ENCODE measurements around the gene GGA2. TPM values are rescaled to one million over a fixed set of nuclear protein-coding genes. Genes with fewer than 3 reads are reported as not detected.
A peak's percentile ranks its signal among the peaks of the same experiment; 100 is the strongest.

GGA2 gene
- total RNA-seq, 2 experiments from 2014 or later = 73.3 to 75.1 TPM

GRCh38 chr16:23509441-23509754 lies 896 bp downstream of the GGA2 start:
- no peak for DNase-seq
- intact Hi-C loops (cut with micrococcal nuclease) = loop anchor here (10.0 kb wide), 2 partner anchors 135 to 165 kb away; partner anchors contain the start of genes DCTN5, PALB2 and PLK1
- no peaks in the 10 kb centered on the region for H3K9me3 Mint-ChIP-seq
- H3K4me3 Mint-ChIP-seq = peak overlapping the region; percentile 84
- H3K27me3 Mint-ChIP-seq = no peaks in the 10 kb centered on the region
- POLR2A ChIA-PET = interaction anchor here (1.1 to 1.5 kb wide), 2 partner anchors 37 to 48 kb away, joined by 3 to 5 read pairs; partner anchors contain the start of genes EARS2 and UBFD1
- peaks cover 14% of the 10 kb centered on the region for H3K36me3 Mint-ChIP-seq
- no peak overlapping the region for H3K27ac Mint-ChIP-seq
- CTCF ChIA-PET = interaction anchor here (1.0 kb wide), 1 partner anchor 90 kb away, joined by 3 read pairs; no protein-coding TSS in a partner anchor
- H3K4me1 Mint-ChIP-seq (ENCODE audit: low read depth) = peaks cover 58% of the 10 kb centered on the region

- Mint-ChIP-seq H3K4me3 (peak overlapping the region; percentile 84), H3K36me3 (peaks cover 14% of the 10 kb centered on the region), H3K4me1 (ENCODE audit: low read depth) (peaks cover 58% of the 10 kb centered on the region), H3K9me3 (no peaks in the 10 kb centered on the region), H3K27me3 (no peaks in the 10 kb centered on the region), H3K27ac (no peak overlapping the region)
- no peak for DNase-seq
- intact Hi-C loops (cut with micrococcal nuclease) = loop anchor here (10.0 kb wide), 2 partner anchors 136 to 166 kb away; partner anchors contain the start of genes DCTN5, PALB2 and PLK1
- CTCF ChIA-PET = interaction anchor here (0.6 kb wide), 2 partner anchors 9 to 1160 kb away, joined by 3 read pairs; no protein-coding TSS in a partner anchor
- POLR2A ChIA-PET = interaction anchor here (1.1 to 1.5 kb wide), 2 partner anchors 37 to 49 kb away, joined by 3 to 5 read pairs; partner anchors contain the start of genes EARS2 and UBFD1
These were observed 1.5 kb downstream of the GGA2 start for GRCh38 chr16:23508589-23509440.

GRCh38 chr16:23506606-23506994 lies 3.7 kb downstream of the GGA2 start:
- H3K4me1 Mint-ChIP-seq (ENCODE audit: low read depth) = peaks cover 72% of the 10 kb centered on the region
- POLR2A ChIA-PET = interaction anchor here (1.0 kb wide), 1 partner anchor 51 kb away, joined by 3 read pairs; the partner anchor contains the start of genes EARS2 and UBFD1

GRCh38 chr16:23505671-23506605 lies 4.4 kb downstream of the GGA2 start:
- ChIA-PET POLR2A (interaction anchor here (1.0 kb wide), 1 partner anchor 51 kb away, joined by 3 read pairs; the partner anchor contains the start of genes EARS2 and UBFD1), CTCF (interaction anchor here (0.7 to 1.4 kb wide), 6 partner anchors 15 to 91 kb away, joined by 3 to 4 read pairs (median 3); partner anchors contain the start of genes NDUFAB1 and UBFD1)
- no peak overlapping the region for H3K4me3 Mint-ChIP-seq
- H3K27ac Mint-ChIP-seq = peak overlapping the region; percentile 47
- no peak for DNase-seq
- peaks cover 19% of the 10 kb centered on the region for H3K36me3 Mint-ChIP-seq
- H3K4me1 Mint-ChIP-seq (ENCODE audit: low read depth) = peaks cover 72% of the 10 kb centered on the region
- intact Hi-C loops (cut with micrococcal nuclease) = loop anchor here (2.0 to 10.0 kb wide), 4 partner anchors 51 to 169 kb away; partner anchors contain the start of genes COG7, DCTN5, EARS2 and PALB2
- no peaks in the 10 kb centered on the region for H3K9me3 Mint-ChIP-seq
- H3K27me3 Mint-ChIP-seq = no peaks in the 10 kb centered on the region

More at GRCh38 chr16:23506606-23506994, 3.7 kb downstream of the GGA2 start:
- CTCF ChIA-PET = interaction anchor here (0.9 to 1.4 kb wide), 3 partner anchors 51 to 90 kb away, joined by 3 to 4 read pairs (median 3); partner anchors contain the start of genes NDUFAB1 and UBFD1
- intact Hi-C loops (cut with micrococcal nuclease) = loop anchor here (10.0 kb wide), 2 partner anchors 138 to 168 kb away; partner anchors contain the start of genes DCTN5, PALB2 and PLK1
- H3K27me3 Mint-ChIP-seq = no peaks in the 10 kb centered on the region
- H3K27ac Mint-ChIP-seq = no peak overlapping the region
- no peak for DNase-seq
- no peak overlapping the region for H3K4me3 Mint-ChIP-seq
- H3K9me3 Mint-ChIP-seq = no peaks in the 10 kb centered on the region
- peaks cover 17% of the 10 kb centered on the region for H3K36me3 Mint-ChIP-seq

- DNase-seq = no peak
- Mint-ChIP-seq H3K9me3 (no peaks in the 10 kb centered on the region), H3K4me1 (ENCODE audit: low read depth) (peaks cover 74% of the 10 kb centered on the region), H3K27ac (peak overlapping the region; percentile 87), H3K27me3 (no peaks in the 10 kb centered on the region), H3K36me3 (peaks cover 19% of the 10 kb centered on the region), H3K4me3 (peak overlapping the region; percentile 65)
- CTCF ChIA-PET = interaction anchor here (0.7 to 1.8 kb wide), 8 partner anchors 9 to 71 kb away, joined by 3 to 8 read pairs (median 4); partner anchors contain the start of genes COG7 and UBFD1
- POLR2A ChIA-PET = interaction anchor here (1.5 to 1.6 kb wide), 2 partner anchors 52 to 165 kb away, joined by 4 to 5 read pairs; partner anchors contain the start of gene COG7
- intact Hi-C loops (cut with micrococcal nuclease) = loop anchor here (2.0 to 10.0 kb wide), 4 partner anchors 52 to 170 kb away; partner anchors contain the start of genes COG7, DCTN5, EARS2 and PALB2
These were observed 5.1 kb downstream of the GGA2 start for GRCh38 chr16:23505180-23505665.

GRCh38 chr16:23504453-23505179 lies 5.7 kb downstream of the GGA2 start:
- Mint-ChIP-seq H3K27ac (peak overlapping the region; percentile 87), H3K36me3 (peaks cover 19% of the 10 kb centered on the region), H3K4me1 (ENCODE audit: low read depth) (peaks cover 80% of the 10 kb centered on the region), H3K9me3 (no peaks in the 10 kb centered on the region), H3K4me3 (peak overlapping the region; percentile 65), H3K27me3 (no peaks in the 10 kb centered on the region)
- POLR2A ChIA-PET = interaction anchor here (0.8 to 1.6 kb wide), 3 partner anchors 9 to 165 kb away, joined by 4 to 5 read pairs (median 4); partner anchors contain the start of gene COG7
- CTCF ChIA-PET = interaction anchor here (0.8 to 1.8 kb wide), 6 partner anchors 9 to 92 kb away, joined by 3 to 8 read pairs (median 3); partner anchors contain the start of genes COG7, EARS2 and UBFD1
- DNase-seq = peak; percentile 94
- intact Hi-C loops (cut with micrococcal nuclease) = loop anchor here (2.0 to 10.0 kb wide), 5 partner anchors 52 to 170 kb away; partner anchors contain the start of genes COG7, DCTN5, EARS2 and NDUFAB1

GRCh38 chr16:23504076-23504452 lies 6.2 kb downstream of the GGA2 start:
- intact Hi-C loops (cut with micrococcal nuclease) = loop anchor here (2.0 to 10.0 kb wide), 5 partner anchors 51 to 171 kb away; partner anchors contain the start of genes COG7, DCTN5, EARS2 and NDUFAB1
- H3K9me3 Mint-ChIP-seq = no peaks in the 10 kb centered on the region

GRCh38 chr16:23502466-23502865 lies 7.8 kb downstream of the GGA2 start:
- intact Hi-C loops (cut with micrococcal nuclease) = loop anchor here (5.0 to 10.0 kb wide), 3 partner anchors 95 to 172 kb away; partner anchors contain the start of genes DCTN5, NDUFAB1, PALB2 and PLK1
- no peaks in the 10 kb centered on the region for H3K9me3 Mint-ChIP-seq
- peaks cover 74% of the 10 kb centered on the region for H3K4me1 Mint-ChIP-seq (ENCODE audit: low read depth)
- H3K27ac Mint-ChIP-seq = no peak overlapping the region
- ChIA-PET POLR2A (no interaction called here), CTCF (no interaction called here)
- H3K27me3 Mint-ChIP-seq = no peaks in the 10 kb centered on the region
- DNase-seq = no peak
- no peak overlapping the region for H3K4me3 Mint-ChIP-seq
- H3K36me3 Mint-ChIP-seq = peaks cover 8% of the 10 kb centered on the region

More at GRCh38 chr16:23504076-23504452, 6.2 kb downstream of the GGA2 start:
- Mint-ChIP-seq H3K4me1 (ENCODE audit: low read depth) (peaks cover 76% of the 10 kb centered on the region), H3K27ac (peak overlapping the region; percentile 87), H3K27me3 (no peaks in the 10 kb centered on the region), H3K36me3 (peaks cover 16% of the 10 kb centered on the region), H3K4me3 (no peak overlapping the region)
- ChIA-PET POLR2A (interaction anchor here (0.6 to 1.6 kb wide), 4 partner anchors 10 to 685 kb away, joined by 3 to 5 read pairs (median 4); partner anchors contain the start of gene COG7), CTCF (interaction anchor here (0.8 to 1.8 kb wide), 5 partner anchors 10 to 93 kb away, joined by 3 to 8 read pairs (median 3); partner anchors contain the start of genes COG7, EARS2 and UBFD1)
- DNase-seq = peak; percentile 34

- ChIA-PET CTCF (no interaction called here), POLR2A (no interaction called here)
- Mint-ChIP-seq H3K36me3 (peaks cover 7% of the 10 kb centered on the region), H3K27ac (no peak overlapping the region), H3K4me1 (ENCODE audit: low read depth) (peaks cover 68% of the 10 kb centered on the region), H3K9me3 (no peaks in the 10 kb centered on the region), H3K4me3 (no peak overlapping the region), H3K27me3 (no peaks in the 10 kb centered on the region)
- intact Hi-C loops (cut with micrococcal nuclease) = loop anchor here (5.0 to 10.0 kb wide), 3 partner anchors 96 to 174 kb away; partner anchors contain the start of genes DCTN5, NDUFAB1, PALB2 and PLK1
- DNase-seq = no peak
These were observed 9.0 kb downstream of the GGA2 start for GRCh38 chr16:23501291-23501690.

GRCh38 chr16:23500862-23501225 lies 9.4 kb downstream of the GGA2 start:
- Mint-ChIP-seq H3K4me1 (ENCODE audit: low read depth) (peaks cover 64% of the 10 kb centered on the region), H3K27ac (no peak overlapping the region), H3K36me3 (peaks cover 7% of the 10 kb centered on the region), H3K27me3 (no peaks in the 10 kb centered on the region), H3K4me3 (no peak overlapping the region), H3K9me3 (no peaks in the 10 kb centered on the region)
- DNase-seq = no peak
- CTCF ChIA-PET = no interaction called here
- intact Hi-C loops (cut with micrococcal nuclease) = loop anchor here (5.0 to 10.0 kb wide), 3 partner anchors 96 to 174 kb away; partner anchors contain the start of genes DCTN5, NDUFAB1, PALB2 and PLK1
- POLR2A ChIA-PET = no interaction called here
